Omental fat pad (tissue), 4 donors: ENCODE measurements around the gene ZNF10. TPM values are rescaled to one million over a fixed set of nuclear protein-coding genes. Genes with fewer than 3 reads are reported as not detected.

ENCODE experiments used
- ATAC-seq: fragments of 150-250 bp; one replicate; pipeline ENCODE4 v1.9.1; 2016; ENCODE audit warnings: mild to moderate bottlenecking, moderate library complexity; ENCODE audit not compliant: low FRiP score
- DNase-seq: peaks from one replicate; pipeline ENCODE4 v3.0.0-alpha.2; 2019; ENCODE audit warnings: low spot score
- total RNA-seq, 4 donors: library from RNA; depleted of rRNA; stranded (reverse); fragments of >200 nt; gene quantifications; one replicate each; pipeline ENCODE4 v1.1.0, GENCODE V29; 2016
- TF ChIP-seq, protein P1 (sequence below), 3 donors: fragments of 450-650 bp; IDR thresholded peaks; one replicate each; pipeline ENCODE4 v1.5.1; 2016 to 2017; ENCODE audit warnings: antibody characterized with exemption in 3 of 3, mild to moderate bottlenecking in 3 of 3, moderate library complexity in 2 of 3

Gene ZNF10
- total RNA-seq, 4 donors from 2014 or later, result 5.5 to 39.0 (median 9.8) TPM

DNA sequence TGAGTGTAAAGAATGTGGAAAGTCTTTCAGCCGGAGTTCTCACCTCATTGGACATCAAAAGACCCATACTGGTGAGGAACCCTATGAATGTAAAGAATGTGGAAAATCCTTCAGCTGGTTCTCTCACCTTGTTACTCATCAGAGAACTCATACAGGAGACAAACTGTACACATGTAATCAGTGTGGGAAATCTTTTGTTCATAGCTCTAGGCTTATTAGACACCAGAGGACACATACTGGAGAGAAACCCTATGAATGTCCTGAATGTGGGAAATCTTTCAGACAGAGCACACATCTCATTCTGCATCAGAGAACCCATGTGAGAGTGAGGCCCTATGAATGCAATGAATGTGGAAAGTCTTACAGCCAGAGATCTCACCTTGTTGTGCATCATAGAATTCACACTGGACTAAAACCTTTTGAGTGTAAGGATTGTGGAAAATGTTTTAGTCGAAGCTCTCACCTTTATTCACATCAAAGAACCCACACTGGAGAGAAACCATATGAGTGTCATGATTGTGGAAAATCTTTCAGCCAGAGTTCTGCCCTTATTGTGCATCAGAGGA, 25.8 kb downstream of the ZNF10 start:
- DNase-seq (no peak), ATAC-seq (no peak)
- TF ChIP-seq, protein P1, sequence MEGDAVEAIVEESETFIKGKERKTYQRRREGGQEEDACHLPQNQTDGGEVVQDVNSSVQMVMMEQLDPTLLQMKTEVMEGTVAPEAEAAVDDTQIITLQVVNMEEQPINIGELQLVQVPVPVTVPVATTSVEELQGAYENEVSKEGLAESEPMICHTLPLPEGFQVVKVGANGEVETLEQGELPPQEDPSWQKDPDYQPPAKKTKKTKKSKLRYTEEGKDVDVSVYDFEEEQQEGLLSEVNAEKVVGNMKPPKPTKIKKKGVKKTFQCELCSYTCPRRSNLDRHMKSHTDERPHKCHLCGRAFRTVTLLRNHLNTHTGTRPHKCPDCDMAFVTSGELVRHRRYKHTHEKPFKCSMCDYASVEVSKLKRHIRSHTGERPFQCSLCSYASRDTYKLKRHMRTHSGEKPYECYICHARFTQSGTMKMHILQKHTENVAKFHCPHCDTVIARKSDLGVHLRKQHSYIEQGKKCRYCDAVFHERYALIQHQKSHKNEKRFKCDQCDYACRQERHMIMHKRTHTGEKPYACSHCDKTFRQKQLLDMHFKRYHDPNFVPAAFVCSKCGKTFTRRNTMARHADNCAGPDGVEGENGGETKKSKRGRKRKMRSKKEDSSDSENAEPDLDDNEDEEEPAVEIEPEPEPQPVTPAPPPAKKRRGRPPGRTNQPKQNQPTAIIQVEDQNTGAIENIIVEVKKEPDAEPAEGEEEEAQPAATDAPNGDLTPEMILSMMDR (IDR thresholded peaks at IDR 0.05), result no peak

GRCh38 chr12:133165776-133166175, 35.3 kb downstream of the ZNF10 start:
- TF ChIP-seq, protein P1 (IDR thresholded peaks at IDR 0.05), result no peak
- ATAC-seq, result no peak
- no peak for DNase-seq

DNA sequence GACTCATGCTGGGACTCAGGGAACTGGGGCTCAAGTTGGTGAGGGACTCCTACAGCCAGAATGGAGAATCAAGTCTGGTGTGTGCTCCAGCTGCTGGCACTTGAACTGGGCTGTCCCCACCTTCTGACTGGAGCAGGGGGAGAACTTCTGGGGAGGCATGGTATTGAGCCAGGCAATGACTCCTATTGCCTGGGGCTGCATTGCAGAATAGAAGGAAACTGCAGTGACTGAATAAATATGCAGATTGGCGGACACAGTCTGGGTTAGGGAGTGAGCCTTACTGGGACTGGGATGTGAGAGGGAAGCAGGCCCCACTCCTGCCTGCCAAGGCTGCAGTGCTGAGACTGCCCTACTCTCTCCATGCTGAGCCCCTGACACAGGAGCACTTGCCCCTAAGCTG, 42.1 kb downstream of the ZNF10 start:
- DNase-seq (no peak), ATAC-seq (no peak)
- TF ChIP-seq, protein P1 (IDR thresholded peaks at IDR 0.05), result no peak

- DNase-seq (no peak), ATAC-seq (no peak)
- TF ChIP-seq, protein P1 (IDR thresholded peaks at IDR 0.05), result no peak
Observed at GRCh38 chr12:133174901-133175300, 44.5 kb downstream of the ZNF10 start.

DNA sequence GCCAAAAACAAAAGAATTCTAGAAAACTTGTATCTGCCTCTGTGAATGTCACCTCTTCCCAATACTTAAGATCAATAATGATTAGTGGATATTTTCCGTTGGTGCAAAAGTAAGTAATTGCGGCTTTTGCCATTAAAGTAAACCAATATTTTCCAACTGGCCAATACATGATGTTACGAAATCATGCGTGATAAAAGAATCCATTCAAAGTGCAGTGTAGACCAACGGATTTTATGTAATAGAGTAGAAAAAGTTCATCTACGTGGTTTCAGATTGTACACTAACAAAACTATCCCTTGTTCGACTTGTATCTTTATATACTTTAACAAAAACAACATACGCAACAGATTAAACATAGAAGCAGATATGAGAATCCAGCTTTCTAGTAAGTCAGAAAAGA, 50.2 kb downstream of the ZNF10 start:
- TF ChIP-seq, protein P1 (IDR thresholded peaks at IDR 0.05), result no peak
- DNase-seq (no peak), ATAC-seq (no peak)

DNA sequence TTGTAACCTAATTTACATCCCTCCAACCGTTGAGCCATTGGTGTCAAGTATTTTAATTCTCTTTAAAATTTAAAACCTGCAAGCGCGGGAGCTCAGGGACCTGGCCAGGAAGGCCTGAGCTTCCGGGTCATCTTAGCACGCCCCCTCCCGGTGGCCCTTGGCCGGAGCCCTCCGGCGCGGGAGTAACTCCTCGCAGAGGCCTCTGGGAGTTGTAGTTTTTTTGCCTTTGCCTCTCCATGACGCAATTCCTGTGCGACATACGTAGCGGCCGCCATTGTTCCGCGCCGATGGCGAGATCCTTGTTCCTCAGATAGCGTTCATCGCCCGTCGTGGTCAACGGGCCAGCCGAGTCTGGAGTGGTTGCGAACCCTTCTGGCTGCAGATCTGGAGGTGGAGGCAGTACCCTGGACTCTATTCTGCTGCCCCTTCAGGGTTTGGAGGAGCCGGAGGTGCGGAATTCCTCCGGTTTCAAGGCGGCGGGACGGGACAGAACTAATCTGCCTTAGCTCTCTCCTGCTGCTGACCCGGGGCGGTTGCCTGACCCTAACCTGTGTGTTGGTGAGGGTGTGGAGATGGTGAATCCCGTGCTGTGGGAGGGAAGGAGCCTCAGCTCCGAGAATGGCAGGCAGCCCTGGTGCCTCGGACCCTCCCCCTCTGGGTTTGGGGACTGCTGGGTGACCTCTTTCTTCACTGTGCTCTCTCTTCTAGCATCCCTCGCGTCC, 51.0 kb downstream of the ZNF10 start, which contains the start of gene ZNF268:
Gene ZNF268 (plus strand): TSS at position 258 of the 722 bp plus-strand sequence. CDS start 503 bp downstream, outside the sequence.
- DNase-seq (peak; percentile 84), ATAC-seq (peak; percentile 91)
- TF ChIP-seq, protein P1 (IDR thresholded peaks at IDR 0.05), result peak in 2 of 3 donors; percentile 54 to 66

DNA sequence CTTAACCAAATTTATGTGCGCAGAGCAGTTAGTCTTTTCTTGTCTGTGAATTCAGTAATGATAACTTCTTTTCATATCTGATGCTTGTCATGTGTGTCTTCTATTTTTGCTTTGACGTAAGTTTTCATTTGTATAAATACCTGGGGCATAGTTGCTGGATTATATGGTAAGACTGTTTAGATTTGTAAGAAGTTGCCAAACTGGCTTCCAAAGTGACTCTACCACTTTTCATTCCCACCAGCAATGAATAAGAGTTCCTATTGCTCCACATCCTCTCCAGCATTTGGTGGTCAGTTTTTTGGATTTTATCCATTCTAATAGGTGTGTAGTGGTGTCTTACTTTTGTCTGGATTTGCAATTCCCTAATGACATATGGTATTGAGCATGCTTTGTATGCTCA, 59.7 kb downstream of the ZNF10 start:
- ATAC-seq (no peak), DNase-seq (no peak)
- TF ChIP-seq, protein P1 (IDR thresholded peaks at IDR 0.05), result no peak
